Fibroblast of lung (primary cell): ENCODE data around the gene CAMK1D. TPM values are rescaled to one million over a fixed set of nuclear protein-coding genes. Genes with fewer than 3 reads are reported as not detected.

Experiments used
- DNase-seq, 2 donors: peaks; one replicate each; pipeline versions ENCODE4 v3.0.0 to v3.0.0-alpha.2; 2010; ENCODE audit warnings: low read depth in 2 of 2
- H2AFZ ChIP-seq: 2 replicates; pipeline ENCODE4 v1.5.1; 2012; ENCODE audit warnings: low read length, control low read depth, inconsistent platforms
- H3K27ac ChIP-seq: 2 replicates; pipeline ENCODE4 v1.5.1; 2011; ENCODE audit warnings: low read length, control low read depth; ENCODE audit not compliant: insufficient read depth
- H3K27me3 ChIP-seq: 2 replicates; pipeline ENCODE4 v1.5.1; 2011; ENCODE audit warnings: mild to moderate bottlenecking, low read length; ENCODE audit not compliant: control insufficient read depth, insufficient read depth
- H3K36me3 ChIP-seq: 2 replicates; pipeline ENCODE4 v1.5.1; 2011; ENCODE audit warnings: low read length; ENCODE audit not compliant: control insufficient read depth, insufficient read depth
- H3K4me1 ChIP-seq: 2 replicates; pipeline ENCODE4 v1.5.1; 2011; ENCODE audit warnings: low read length; ENCODE audit not compliant: control insufficient read depth, insufficient read depth; ENCODE audit errors: extremely low read depth
- H3K4me2 ChIP-seq: 2 replicates; pipeline ENCODE4 v1.5.1; 2011; ENCODE audit warnings: low read length, control low read depth; ENCODE audit not compliant: insufficient read depth; ENCODE audit errors: extremely low read depth
- H3K4me3 ChIP-seq, 4 experiments: fragments of 200-600 bp in 1 of 4; sonication (generic) in 1 of 4; replicated peaks in 1 of 4; 2 replicates each; pipeline ENCODE4 v1.5.1; 2011 to 2016; ENCODE audit warnings: low read length in 4 of 4, low read depth in 3 of 4, mild to moderate bottlenecking in 3 of 4, control low read depth in 2 of 4, inconsistent platforms in 1 of 4, mixed read lengths in 1 of 4; ENCODE audit not compliant: insufficient read depth in 1 of 4; ENCODE audit errors: control extremely low read depth in 1 of 4
- H3K79me2 ChIP-seq: 2 replicates; pipeline ENCODE4 v1.5.1; 2012; ENCODE audit warnings: mild to moderate bottlenecking, low read length, inconsistent platforms; ENCODE audit not compliant: control insufficient read depth, insufficient read depth
- H3K9ac ChIP-seq: 2 replicates; pipeline ENCODE4 v1.5.1; 2011; ENCODE audit warnings: mild to moderate bottlenecking, low read length, control low read depth; ENCODE audit not compliant: insufficient read depth
- H3K9me3 ChIP-seq: 2 replicates; pipeline ENCODE4 v1.5.1; 2012; ENCODE audit warnings: low read depth, low read length; ENCODE audit not compliant: control insufficient read depth, insufficient read depth
- H4K20me1 ChIP-seq: 2 replicates; pipeline ENCODE4 v1.5.1; 2011; ENCODE audit warnings: low read length; ENCODE audit not compliant: control insufficient read depth, insufficient read depth; ENCODE audit errors: extremely low read depth
- CTCF ChIP-seq, 2 donors: IDR thresholded peaks in 1 of 2; conservative IDR thresholded peaks in 1 of 2; 1 replicate in 1 of 2; 2 replicates in 1 of 2; pipeline ENCODE4 v1.5.1; 2011 to 2012; ENCODE audit warnings: low read length in 2 of 2, control low read depth in 1 of 2, inconsistent platforms in 1 of 2, low read depth in 1 of 2, mild to moderate bottlenecking in 1 of 2
- EZH2 ChIP-seq: IDR thresholded peaks from 2 replicates; pipeline ENCODE4 v1.5.1; 2012; ENCODE audit warnings: low read length, control low read depth, mild to moderate bottlenecking; ENCODE audit errors: missing control alignments
- polyA plus RNA-seq, 2 donors: library from polyadenylated mRNA; depleted of rRNA in 1 of 2; stranded (reverse) in 1 of 2; unstranded in 1 of 2; fragments of >200 nt; gene quantifications; 2 replicates each; pipeline ENCODE4 v1.2.1, GENCODE V29; 2011 to 2012; ENCODE audit warnings: missing spikeins in 1 of 2
- total RNA-seq: library from RNA; depleted of rRNA; stranded (reverse); fragments of >200 nt; gene quantifications from 2 replicates; pipeline ENCODE4 v1.2.1, GENCODE V29; 2014

CAMK1D gene
- total and polyA plus RNA-seq, 2 donors (not counting 1 experiment from before 2014, with no cell fraction given), result 2.3 TPM

- no peak for TF ChIP-seq CTCF (conservative IDR thresholded peaks at IDR 0.05 in 1 of 2, IDR thresholded peaks at IDR 0.05 in 1 of 2; ENCODE audit: low read depth in 1 of 2, low read length in 2 of 2)
- no peak for TF ChIP-seq EZH2
- Histone ChIP-seq H3K4me3 (no peak overlapping the region), H3K27me3 (no peaks in the 10 kb centered on the region), H3K4me2 (no peak overlapping the region), H2AFZ (no peak overlapping the region), H4K20me1 (no peaks in the 10 kb centered on the region), H3K4me1 (no peaks in the 10 kb centered on the region), H3K79me2 (no peaks in the 10 kb centered on the region), H3K27ac (no peak overlapping the region), H3K36me3 (no peaks in the 10 kb centered on the region), H3K9ac (no peak overlapping the region), H3K9me3 (no peaks in the 10 kb centered on the region)
- no peak for DNase-seq
These were observed 53.8 kb downstream of the CAMK1D start for GRCh38 chr10:12403119-12403518.

GRCh38 chr10:12405342-12406320 is 56.3 kb downstream of the CAMK1D start:
- TF ChIP-seq CTCF (conservative IDR thresholded peaks at IDR 0.05 in 1 of 2, IDR thresholded peaks at IDR 0.05 in 1 of 2; ENCODE audit: low read depth in 1 of 2, low read length in 2 of 2), result no peak
- TF ChIP-seq EZH2, result no peak
- Histone ChIP-seq H4K20me1 (no peaks in the 10 kb centered on the region), H3K79me2 (no peaks in the 10 kb centered on the region), H3K36me3 (no peaks in the 10 kb centered on the region), H3K4me2 (no peak overlapping the region), H3K4me3 (no peak overlapping the region), H3K27me3 (no peaks in the 10 kb centered on the region), H3K9ac (no peak overlapping the region), H3K27ac (no peak overlapping the region), H2AFZ (no peak overlapping the region), H3K4me1 (no peaks in the 10 kb centered on the region), H3K9me3 (no peaks in the 10 kb centered on the region)
- DNase-seq, result peak in 1 of 2 donors; percentile 59

- H3K9me3 ChIP-seq, result no peaks in the 10 kb centered on the region
- no peaks in the 10 kb centered on the region for H3K36me3 ChIP-seq
- TF ChIP-seq EZH2 (no peak), CTCF (conservative IDR thresholded peaks at IDR 0.05 in 1 of 2, IDR thresholded peaks at IDR 0.05 in 1 of 2; ENCODE audit: low read depth in 1 of 2, low read length in 2 of 2) (no peak)
These were observed 57.5 kb downstream of the CAMK1D start for GRCh38 chr10:12406764-12407400.

More at GRCh38 chr10:12406764-12407400, 57.5 kb downstream of the CAMK1D start:
- DNase-seq, result no peak
- Histone ChIP-seq H3K4me3 (no peak overlapping the region), H3K9ac (no peak overlapping the region), H3K27ac (no peak overlapping the region), H2AFZ (no peak overlapping the region), H4K20me1 (no peaks in the 10 kb centered on the region), H3K4me1 (no peaks in the 10 kb centered on the region), H3K4me2 (no peak overlapping the region), H3K79me2 (no peaks in the 10 kb centered on the region), H3K27me3 (no peaks in the 10 kb centered on the region)
